BE2C (cell line): ENCODE data around the gene KRT10.

Experiments used
- DNase-seq: peaks from one replicate; pipeline ENCODE4 v3.0.0-alpha.2; 2020
- H3K27me3 ChIP-seq: fragments of 250-450 bp; sonication (Bioruptor Pico); 2 replicates; pipeline ENCODE4 v1.5.1; 2020; ENCODE audit warnings: mild to moderate bottlenecking
- H3K36me3 ChIP-seq: fragments of 250-450 bp; sonication (Bioruptor Pico); 2 replicates; pipeline ENCODE4 v1.5.1; 2020; ENCODE audit warnings: mild to moderate bottlenecking
- H3K4me1 ChIP-seq: fragments of 250-450 bp; sonication (Bioruptor Pico); 2 replicates; pipeline ENCODE4 v1.5.1; 2020
- H3K4me3 ChIP-seq: 2 replicates; pipeline ENCODE4 v1.5.1; 2011; ENCODE audit warnings: low read depth, low read length
- H3K9me3 ChIP-seq: fragments of 250-450 bp; sonication (Bioruptor Pico); 2 replicates; pipeline ENCODE4 v1.5.1; 2020
- CTCF ChIP-seq: IDR thresholded peaks from 2 replicates; pipeline ENCODE4 v1.5.1; 2012; ENCODE audit warnings: mild to moderate bottlenecking, low read depth, low read length

KRT10 gene

GRCh38 chr17:40795019-40795667 is 27.3 kb downstream of the KRT10 start:
- TF ChIP-seq CTCF: no peak
- DNase-seq: no peak
- H3K9me3 ChIP-seq: no peaks in the 10 kb centered on the region
- no peaks in the 10 kb centered on the region for H3K4me1 ChIP-seq
- H3K36me3 ChIP-seq: no peaks in the 10 kb centered on the region
- H3K27me3 ChIP-seq: peaks cover 84% of the 10 kb centered on the region
- H3K4me3 ChIP-seq: no peak overlapping the region

GRCh38 chr17:40794466-40794865 is 27.9 kb downstream of the KRT10 start:
- Histone ChIP-seq H3K27me3 (peaks cover 83% of the 10 kb centered on the region), H3K4me3 (no peak overlapping the region), H3K36me3 (no peaks in the 10 kb centered on the region), H3K4me1 (no peaks in the 10 kb centered on the region), H3K9me3 (no peaks in the 10 kb centered on the region)
- TF ChIP-seq CTCF: no peak
- no peak for DNase-seq

GRCh38 chr17:40793832-40794231 is 28.6 kb downstream of the KRT10 start:
- Histone ChIP-seq H3K4me1 (no peaks in the 10 kb centered on the region), H3K27me3 (peaks cover 83% of the 10 kb centered on the region), H3K4me3 (no peak overlapping the region), H3K36me3 (no peaks in the 10 kb centered on the region), H3K9me3 (no peaks in the 10 kb centered on the region)
- TF ChIP-seq CTCF: no peak
- DNase-seq: no peak

GRCh38 chr17:40791787-40792436 is 30.5 kb downstream of the KRT10 start:
- peaks cover 83% of the 10 kb centered on the region for H3K27me3 ChIP-seq
- no peaks in the 10 kb centered on the region for H3K36me3 ChIP-seq
- no peaks in the 10 kb centered on the region for H3K9me3 ChIP-seq
- H3K4me1 ChIP-seq: no peaks in the 10 kb centered on the region
- DNase-seq: no peak
- peak; percentile 78 for TF ChIP-seq CTCF
- H3K4me3 ChIP-seq: no peak overlapping the region

GRCh38 chr17:40791111-40791510 is 31.3 kb downstream of the KRT10 start:
- Histone ChIP-seq H3K36me3 (no peaks in the 10 kb centered on the region), H3K9me3 (no peaks in the 10 kb centered on the region), H3K4me3 (no peak overlapping the region), H3K4me1 (no peaks in the 10 kb centered on the region), H3K27me3 (peaks cover 82% of the 10 kb centered on the region)
- DNase-seq: no peak
- TF ChIP-seq CTCF: no peak

GRCh38 chr17:40782450-40782849 is 40.0 kb downstream of the KRT10 start, which contains the start of gene KRT27:
Gene KRT27, minus strand, starts transcription at chr17:40782550. Its CDS starts 57 bp downstream, at chr17:40782493.
- no peaks in the 10 kb centered on the region for H3K4me1 ChIP-seq
- no peak within 1 kb of the TSS for H3K4me3 ChIP-seq
- no peaks in the 10 kb centered on the region for H3K36me3 ChIP-seq
- H3K27me3 ChIP-seq: peaks cover 87% of the 10 kb centered on the region
- no peak for DNase-seq
- no peak for TF ChIP-seq CTCF
- H3K9me3 ChIP-seq: no peaks in the 10 kb centered on the region
